ENCODE results near the gene COG7.
"Not testable (repeated sequence)": the region's sequence is repeated elsewhere in the genome, so short reads cannot be mapped to it uniquely, and the experiment has no call there.

DNA sequence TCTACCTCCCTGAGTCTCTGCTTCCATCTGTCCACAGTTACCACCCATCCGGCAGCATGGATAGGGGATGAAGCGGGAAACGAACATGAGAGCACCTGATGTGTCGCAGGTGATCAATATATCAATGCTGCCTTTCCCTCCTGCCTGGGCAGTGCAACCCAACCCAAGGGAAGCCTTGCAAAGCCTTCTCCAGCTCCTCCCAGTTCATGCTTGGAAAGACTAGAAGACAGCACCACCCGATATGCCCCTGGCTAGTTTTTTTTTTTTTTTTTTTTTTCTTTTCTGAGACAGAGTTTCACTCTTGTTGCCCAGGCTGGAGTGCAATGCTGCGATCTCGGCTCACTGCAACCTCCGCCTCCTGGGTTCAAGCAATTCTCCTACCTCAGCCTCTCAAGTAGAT is 63.1 kb downstream of the COG7 start:
- not testable (repeated sequence) for TF ChIP-seq CTCF, POLR2AphosphoS5 (IDR thresholded peaks at IDR 0.05)
